Gastroesophageal sphincter (tissue), 4 donors: ENCODE data around the gene MLXIP. TPM values are rescaled to one million over a fixed set of nuclear protein-coding genes. Genes with fewer than 3 reads are reported as not detected.

Experiments
- ATAC-seq: fragments of 150-250 bp; one replicate; pipeline ENCODE4 v1.9.1; 2016; ENCODE audit warnings: mild to moderate bottlenecking, moderate library complexity
- H3K27ac ChIP-seq, 4 donors: fragments of 200-600 bp; sonication (generic) in 3 of 4; 1 replicate in 3 of 4; 2 replicates in 1 of 4; pipeline ENCODE4 v1.5.1; 2016 to 2019
- H3K27me3 ChIP-seq: fragments of 200-600 bp; sonication (generic); one replicate; pipeline ENCODE4 v1.5.1; 2019
- H3K36me3 ChIP-seq, 2 donors: fragments of 200-600 bp; sonication (generic); one replicate each; pipeline ENCODE4 v1.5.1; 2019; ENCODE audit warnings: control low read depth in 1 of 2
- H3K4me1 ChIP-seq, 3 donors: fragments of 200-600 bp; sonication (generic); 1 replicate in 2 of 3; 2 replicates in 1 of 3; pipeline ENCODE4 v1.5.1; 2016 to 2019; ENCODE audit warnings: control low read depth in 2 of 3
- H3K4me3 ChIP-seq, 2 donors: fragments of 200-600 bp; sonication (generic); one replicate each; pipeline ENCODE4 v1.5.1; 2019; ENCODE audit warnings: mild to moderate bottlenecking in 1 of 2, moderate library complexity in 1 of 2
- H3K9me3 ChIP-seq, 3 donors: fragments of 200-600 bp; sonication (generic); one replicate each; pipeline ENCODE4 v1.5.1; 2017 to 2019; ENCODE audit warnings: control low read depth in 2 of 3
- EP300 ChIP-seq: sonication (generic); formaldehyde crosslinking; IDR thresholded peaks from one replicate; pipeline ENCODE4 v1.6.1; 2017; ENCODE audit warnings: antibody characterized with exemption, mild to moderate bottlenecking
- POLR2A ChIP-seq, 2 donors: fragments of 450-650 bp; IDR thresholded peaks; one replicate each; pipeline ENCODE4 v1.6.1; 2017; ENCODE audit warnings: antibody characterized with exemption in 2 of 2, mild to moderate bottlenecking in 2 of 2, moderate library complexity in 1 of 2
- POLR2AphosphoS5 ChIP-seq: sonication (generic); formaldehyde crosslinking; IDR thresholded peaks from one replicate; pipeline ENCODE4 v1.6.1; 2017; ENCODE audit warnings: antibody characterized with exemption
- WGBS, 2 donors: methylation state at CpG; one replicate each; pipeline ENCODE4 v1.1.5; 2018; ENCODE audit warnings: low coverage in 1 of 2; 5-methylcytosine and 5-hydroxymethylcytosine counted together
- total RNA-seq, 4 donors: library from RNA; depleted of rRNA; stranded (reverse); fragments of >200 nt; gene quantifications; one replicate each; pipeline ENCODE4 v1.1.0, GENCODE V29; 2016
- TF ChIP-seq, protein P1 (sequence below), 4 experiments: fragments of 200-600 bp in 2 of 4; fragments of 450-650 bp in 2 of 4; sonication (generic) in 1 of 4; IDR thresholded peaks; one replicate each; pipeline ENCODE4 v1.5.1; 2017 to 2019; ENCODE audit warnings: antibody characterized with exemption in 4 of 4, mild to moderate bottlenecking in 2 of 4, moderate library complexity in 2 of 4

The MLXIP gene
- total RNA-seq, 4 donors from 2014 or later: 28.8 to 87.4 (median 54.9) TPM

DNA sequence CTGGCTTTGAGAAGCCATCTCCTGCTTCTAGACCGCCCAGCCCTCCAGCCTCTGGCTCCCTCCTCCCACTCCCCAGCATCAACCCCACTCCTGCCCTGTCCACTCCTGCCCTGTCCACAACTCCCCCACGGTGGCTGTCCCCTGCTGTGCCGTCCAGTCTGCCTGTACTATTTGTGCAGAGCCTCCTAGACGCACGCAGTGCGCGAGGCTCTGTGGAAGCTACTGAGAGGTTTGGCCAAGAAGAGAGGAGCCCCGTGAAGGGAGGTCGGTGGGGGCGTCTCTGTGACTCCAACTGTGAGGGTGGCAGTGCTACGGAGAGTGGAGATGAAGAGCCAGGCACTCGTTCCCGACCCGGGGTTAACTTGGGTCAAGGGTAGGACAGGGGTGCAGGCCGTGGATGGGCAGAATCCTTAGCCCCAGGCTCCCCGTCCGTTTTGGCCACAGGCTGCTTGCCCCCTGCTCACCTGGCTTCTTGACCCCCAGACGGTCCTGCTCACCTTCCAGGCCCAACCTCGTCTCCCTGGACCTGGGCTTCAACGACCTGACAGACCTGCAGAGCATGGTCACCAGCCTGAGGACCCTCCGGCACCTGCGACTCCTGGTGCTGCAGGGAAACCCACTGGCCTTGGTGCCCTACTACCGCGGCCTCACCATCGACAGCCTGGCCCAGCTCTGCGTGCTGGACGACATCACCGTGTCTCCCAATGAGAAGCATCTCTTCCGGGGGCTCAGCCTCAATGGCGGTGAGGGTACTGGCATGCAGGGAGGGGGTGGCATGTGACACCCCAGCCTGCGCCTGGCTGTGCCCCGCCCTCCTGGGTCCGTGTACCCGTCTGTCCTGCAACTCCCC is 111.3 kb downstream of the MLXIP start:
- no peak overlapping the region for H3K4me3 ChIP-seq
- no peak for TF ChIP-seq POLR2A (IDR thresholded peaks at IDR 0.05)
- TF ChIP-seq, protein P1, sequence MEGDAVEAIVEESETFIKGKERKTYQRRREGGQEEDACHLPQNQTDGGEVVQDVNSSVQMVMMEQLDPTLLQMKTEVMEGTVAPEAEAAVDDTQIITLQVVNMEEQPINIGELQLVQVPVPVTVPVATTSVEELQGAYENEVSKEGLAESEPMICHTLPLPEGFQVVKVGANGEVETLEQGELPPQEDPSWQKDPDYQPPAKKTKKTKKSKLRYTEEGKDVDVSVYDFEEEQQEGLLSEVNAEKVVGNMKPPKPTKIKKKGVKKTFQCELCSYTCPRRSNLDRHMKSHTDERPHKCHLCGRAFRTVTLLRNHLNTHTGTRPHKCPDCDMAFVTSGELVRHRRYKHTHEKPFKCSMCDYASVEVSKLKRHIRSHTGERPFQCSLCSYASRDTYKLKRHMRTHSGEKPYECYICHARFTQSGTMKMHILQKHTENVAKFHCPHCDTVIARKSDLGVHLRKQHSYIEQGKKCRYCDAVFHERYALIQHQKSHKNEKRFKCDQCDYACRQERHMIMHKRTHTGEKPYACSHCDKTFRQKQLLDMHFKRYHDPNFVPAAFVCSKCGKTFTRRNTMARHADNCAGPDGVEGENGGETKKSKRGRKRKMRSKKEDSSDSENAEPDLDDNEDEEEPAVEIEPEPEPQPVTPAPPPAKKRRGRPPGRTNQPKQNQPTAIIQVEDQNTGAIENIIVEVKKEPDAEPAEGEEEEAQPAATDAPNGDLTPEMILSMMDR (IDR thresholded peaks at IDR 0.05): no peak
- no peak for TF ChIP-seq EP300
- 82% methylated on average over 9 of the region's 34 CpGs; no CpG with 5 or more reads in 1 of the 2 donors for WGBS, 2 donors
- H3K36me3 ChIP-seq: no peaks in the 10 kb centered on the region
- no peak overlapping the region for H3K27ac ChIP-seq
- no peaks in the 10 kb centered on the region for H3K27me3 ChIP-seq
- no peaks in the 10 kb centered on the region for H3K4me1 ChIP-seq
- ATAC-seq: no peak
- no peaks in the 10 kb centered on the region for H3K9me3 ChIP-seq

DNA sequence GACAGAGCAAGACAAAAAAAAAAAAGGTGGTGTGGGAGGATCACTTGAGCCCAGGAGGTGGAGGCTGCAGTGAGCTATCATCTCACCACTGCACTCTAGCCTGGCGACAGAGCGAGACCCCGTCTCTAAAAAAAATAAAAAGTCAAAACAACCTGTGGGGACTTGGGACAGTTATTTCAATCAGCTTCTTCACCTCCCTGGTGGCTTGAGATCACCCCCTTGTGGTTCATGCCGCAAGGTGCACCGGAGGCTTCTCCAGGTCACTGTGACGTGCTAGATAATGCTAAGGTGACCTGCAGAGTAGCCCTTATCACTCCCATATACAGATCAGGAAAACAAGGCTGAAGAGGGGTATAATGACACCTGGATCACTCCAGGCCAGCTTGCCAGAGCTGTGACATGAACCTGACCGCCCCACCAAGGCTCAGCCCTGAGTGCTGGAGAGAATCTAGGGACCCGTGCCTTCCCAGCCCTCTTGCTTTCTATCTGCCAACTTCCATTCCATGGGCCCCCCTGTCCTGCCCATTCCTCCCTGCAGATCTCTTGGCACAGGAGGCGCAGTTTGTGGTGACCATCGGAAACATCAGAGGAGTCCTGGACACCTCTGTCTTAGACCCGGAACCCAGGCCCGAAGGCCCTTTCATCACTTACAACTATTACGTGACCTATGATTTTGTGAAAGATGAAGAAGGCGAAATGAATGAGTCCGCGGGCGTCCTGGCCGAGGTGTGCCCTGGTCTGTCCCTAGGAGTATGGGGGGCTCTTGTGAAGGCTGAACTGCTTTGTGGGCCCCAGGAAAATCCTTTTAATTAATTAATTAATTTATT is 112.5 kb downstream of the MLXIP start:
- no peak for ATAC-seq
- H3K9me3 ChIP-seq: peaks cover 0 to 6% (median 0%) of the 10 kb centered on the region in 3 donors
- no peaks in the 10 kb centered on the region for H3K27me3 ChIP-seq
- H3K27ac ChIP-seq: no peak overlapping the region
- WGBS, 2 donors: 4 to 59% methylated on average over 4 to 16 of the region's 18 CpGs
- TF ChIP-seq, protein P1 (IDR thresholded peaks at IDR 0.05): peak in 3 of 4 experiments; percentile 31 to 73 (median 62)
- no peak for TF ChIP-seq POLR2A (IDR thresholded peaks at IDR 0.05)
- no peak for TF ChIP-seq EP300
- no peak for TF ChIP-seq POLR2AphosphoS5
- H3K36me3 ChIP-seq: no peaks in the 10 kb centered on the region
- no peaks in the 10 kb centered on the region for H3K4me1 ChIP-seq
- H3K4me3 ChIP-seq: no peak overlapping the region

DNA sequence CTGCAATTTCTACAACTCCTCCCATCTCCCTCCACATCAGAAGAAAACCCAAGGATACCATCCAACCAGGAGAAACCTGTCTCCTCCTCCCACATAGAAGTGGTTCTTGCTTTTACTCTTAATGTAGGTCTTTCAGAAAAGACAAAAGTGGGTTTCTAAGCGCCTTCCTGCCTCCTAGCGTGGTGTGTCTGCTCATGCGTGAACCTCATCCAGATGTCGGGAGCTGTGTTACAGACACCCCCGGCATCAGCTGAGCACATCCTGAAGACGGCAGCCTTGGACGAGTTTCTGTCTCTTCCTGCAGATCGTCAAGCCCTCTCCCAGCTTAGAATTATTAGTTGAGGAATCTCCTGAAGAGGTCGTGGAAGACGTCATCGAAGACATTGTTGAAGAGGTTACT is 113.9 kb downstream of the MLXIP start:
- no peaks in the 10 kb centered on the region for H3K4me1 ChIP-seq
- no peak overlapping the region for H3K27ac ChIP-seq
- TF ChIP-seq, protein P1 (IDR thresholded peaks at IDR 0.05): no peak
- TF ChIP-seq POLR2A (IDR thresholded peaks at IDR 0.05) (no peak), POLR2AphosphoS5 (no peak), EP300 (no peak)
- H3K9me3 ChIP-seq: peaks cover 0 to 6% (median 0%) of the 10 kb centered on the region in 3 donors
- 76% methylated on average over 3 of the region's 11 CpGs; no CpG with 5 or more reads in 1 of the 2 donors for WGBS, 2 donors
- ATAC-seq: no peak
- no peak overlapping the region for H3K4me3 ChIP-seq
- peaks cover 7% of the 10 kb centered on the region for H3K27me3 ChIP-seq
- H3K36me3 ChIP-seq: no peaks in the 10 kb centered on the region

DNA sequence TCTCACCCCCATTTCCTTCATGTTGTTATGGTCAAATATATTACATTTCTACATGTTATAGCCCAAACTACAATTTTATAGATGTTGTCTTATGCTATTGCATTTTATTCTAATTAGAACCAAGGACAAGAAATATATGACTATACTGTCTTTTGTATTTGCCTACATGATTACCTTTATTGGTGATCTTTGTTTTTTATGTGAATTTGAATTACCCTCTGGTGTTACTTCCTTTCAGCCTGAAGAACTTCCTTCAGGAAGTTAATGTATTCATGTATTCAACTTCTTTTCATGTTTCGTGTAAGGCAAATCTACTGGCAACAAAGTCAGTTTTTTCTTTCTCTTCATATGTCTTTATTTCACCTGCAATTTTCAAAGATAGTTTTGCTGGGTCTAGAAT is 116.2 kb downstream of the MLXIP start:
- no peak for ATAC-seq
- TF ChIP-seq, protein P1 (IDR thresholded peaks at IDR 0.05): no peak
- no peak for TF ChIP-seq POLR2AphosphoS5
- no peak for TF ChIP-seq POLR2A (IDR thresholded peaks at IDR 0.05)
- TF ChIP-seq EP300: no peak
- no peak overlapping the region for H3K4me3 ChIP-seq
- H3K27ac ChIP-seq: no peak overlapping the region
- WGBS, 2 donors: 67 to 71% methylated on average over 1 of the region's 1 CpG
- H3K36me3 ChIP-seq: no peaks in the 10 kb centered on the region
- H3K27me3 ChIP-seq: peaks cover 31% of the 10 kb centered on the region
- no peaks in the 10 kb centered on the region for H3K4me1 ChIP-seq
- peaks cover 0 to 6% (median 0%) of the 10 kb centered on the region in 3 donors for H3K9me3 ChIP-seq
